ENCODE measurements around the gene SLIT3.

GRCh38 chr5:169099801-169100734 lies 200.9 kb downstream of the SLIT3 start:
- TF ChIP-seq POLR2AphosphoS5 (IDR thresholded peaks at IDR 0.05; ENCODE audit: low read depth, low read length) (no peak), TAF1 (IDR thresholded peaks at IDR 0.05; ENCODE audit: low read depth, low read length) (no peak), POLR2A (IDR thresholded peaks at IDR 0.05; ENCODE audit: low read depth, low read length) (no peak), SPI1 (IDR thresholded peaks at IDR 0.05; ENCODE audit: low read depth, low read length) (no peak), PAX5 (IDR thresholded peaks at IDR 0.05; ENCODE audit: insufficient read depth, low read length, severe bottlenecking) (no peak), POU2F2 (IDR thresholded peaks at IDR 0.05; ENCODE audit: low read depth, low read length) (no peak)

Data from GM12891 (cell line).